GM18498 (cell line): ENCODE measurements around the gene LRRC71.
"Not testable (repeated sequence)": the region's sequence is repeated elsewhere in the genome, so short reads cannot be mapped to it uniquely, and the experiment has no call there.

Experiments
- ATAC-seq: cut with Tn5 transposase; IDR thresholded peaks from one replicate; pipeline ENCODE4 v1.9.1; 2021; ENCODE audit warnings: mild to moderate bottlenecking, moderate library complexity; ENCODE audit not compliant: unreplicated experiment

LRRC71 gene

GRCh38 chr1:156926695-156927094 lies 6.3 kb downstream of the LRRC71 start:
- ATAC-seq: not testable (repeated sequence)

DNA sequence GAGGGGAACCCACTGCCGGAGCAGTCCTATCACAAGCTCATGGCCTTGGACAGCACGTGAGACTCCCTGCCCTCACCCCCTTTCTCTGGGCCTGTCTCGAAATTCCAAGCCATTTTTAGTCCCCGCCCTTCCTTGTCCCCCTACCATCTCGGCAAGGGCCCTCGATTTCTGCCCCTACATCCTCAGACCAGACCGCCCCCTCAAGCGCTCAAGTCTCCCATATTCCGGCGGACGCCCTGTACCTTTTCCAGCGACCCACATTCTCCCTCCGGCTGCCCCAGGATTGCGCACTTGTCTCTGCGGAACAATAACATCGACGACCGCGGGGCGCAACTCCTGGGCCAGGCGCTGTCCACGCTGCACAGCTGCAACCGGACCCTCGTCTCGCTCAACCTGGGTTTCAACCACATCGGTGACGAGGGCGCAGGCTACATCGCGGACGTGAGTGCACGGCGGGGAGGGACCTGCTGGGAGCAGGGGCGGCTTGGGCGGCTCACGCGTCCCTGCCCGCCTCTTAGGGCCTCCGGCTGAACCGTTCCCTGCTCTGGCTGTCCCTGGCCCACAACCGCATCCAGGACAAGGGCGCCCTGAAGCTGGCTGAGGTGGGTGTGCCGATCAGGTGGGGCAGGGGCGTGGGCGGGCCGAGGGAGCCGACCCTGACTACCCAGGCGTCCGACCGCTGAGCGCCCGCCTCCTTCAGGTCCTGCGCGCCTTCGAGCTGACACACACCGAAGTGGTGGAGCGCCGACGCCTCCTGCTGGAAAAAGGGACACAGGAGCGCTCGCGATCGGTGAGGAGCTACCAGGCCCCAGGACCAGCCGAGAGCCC lies 7.0 kb downstream of the LRRC71 start:
- no peak for ATAC-seq

DNA sequence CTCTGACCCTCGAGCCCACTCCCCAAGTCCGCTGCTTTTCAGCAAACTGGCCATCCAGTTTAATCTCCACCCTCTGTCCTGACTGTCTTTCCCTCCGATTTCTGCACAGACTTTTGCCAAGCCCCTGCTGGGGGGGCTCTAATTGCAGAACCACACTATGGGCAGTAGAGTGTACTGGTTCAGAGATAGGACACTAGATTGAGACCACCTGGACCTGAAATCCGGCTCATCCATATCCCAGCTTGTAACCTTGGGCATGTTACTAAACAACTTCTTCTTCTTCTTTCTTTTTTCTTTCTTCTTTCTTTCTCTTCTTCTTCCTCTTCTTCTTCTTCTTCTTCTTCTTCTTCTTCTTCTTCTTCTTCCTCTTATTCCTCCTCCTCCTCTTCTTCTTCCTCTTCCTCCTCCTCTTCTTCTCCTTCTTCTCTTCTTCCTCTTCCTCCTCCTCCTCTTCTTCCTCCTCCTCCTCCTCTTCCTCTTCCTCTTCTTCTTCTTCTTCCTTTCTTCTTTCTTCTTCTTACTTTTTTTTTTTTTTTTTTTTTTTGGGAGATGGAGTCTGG lies 7.7 kb downstream of the LRRC71 start:
- no peak for ATAC-seq

DNA sequence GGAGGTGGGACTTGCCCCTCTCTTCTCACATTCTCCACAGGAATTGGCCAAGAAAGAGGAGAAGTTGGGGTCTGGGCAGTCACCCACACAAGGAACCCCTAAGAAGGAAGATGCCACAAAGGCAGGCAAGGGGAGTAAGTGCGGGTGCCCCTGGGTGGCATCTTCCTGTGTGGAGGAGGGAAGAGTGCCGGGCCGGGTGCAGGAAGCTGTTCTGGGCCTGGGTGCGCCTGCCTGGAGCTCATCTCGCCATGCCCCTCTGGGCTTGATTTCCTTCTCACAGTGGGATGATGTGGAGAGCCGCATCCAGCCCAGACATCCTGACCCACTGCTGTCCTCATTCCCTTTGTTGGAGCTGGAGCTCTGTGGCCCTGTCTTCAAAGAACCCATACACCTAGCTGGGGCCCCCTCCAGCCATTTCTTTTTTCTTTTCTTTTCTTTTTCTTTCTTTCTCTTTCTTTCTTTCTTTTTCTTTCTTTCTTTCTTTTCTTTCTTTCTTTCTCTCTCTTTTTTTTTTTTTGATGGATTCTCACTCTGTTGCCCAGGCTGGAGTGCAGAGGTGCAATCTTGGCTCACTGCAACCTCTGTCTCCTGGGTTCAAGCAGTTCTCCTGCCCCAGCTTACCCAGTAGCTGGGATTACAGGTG lies 9.3 kb downstream of the LRRC71 start:
- no peak for ATAC-seq

DNA sequence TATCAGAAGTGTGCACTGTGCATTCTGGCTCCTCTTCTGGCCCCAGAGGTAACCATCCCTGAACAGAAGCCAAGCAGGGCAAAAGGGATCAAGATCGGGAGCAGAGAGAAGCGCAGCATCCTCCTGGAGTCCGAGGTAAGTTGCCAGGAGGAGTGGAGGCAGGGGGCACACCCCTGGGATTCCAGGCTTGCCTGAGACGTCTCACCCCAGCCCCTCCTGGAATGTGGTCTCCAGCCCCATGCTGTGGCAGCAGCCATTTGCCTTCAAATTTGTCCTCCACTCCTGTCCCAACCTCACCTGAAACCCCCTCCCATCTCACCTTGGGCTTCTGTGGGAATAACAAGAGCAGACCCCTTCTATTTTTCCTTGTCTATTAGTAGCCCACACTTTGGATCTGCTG lies 10.1 kb downstream of the LRRC71 start:
- ATAC-seq: no peak

- no peak for ATAC-seq
Observed at GRCh38 chr1:156931211-156931952, 10.9 kb downstream of the LRRC71 start.

DNA sequence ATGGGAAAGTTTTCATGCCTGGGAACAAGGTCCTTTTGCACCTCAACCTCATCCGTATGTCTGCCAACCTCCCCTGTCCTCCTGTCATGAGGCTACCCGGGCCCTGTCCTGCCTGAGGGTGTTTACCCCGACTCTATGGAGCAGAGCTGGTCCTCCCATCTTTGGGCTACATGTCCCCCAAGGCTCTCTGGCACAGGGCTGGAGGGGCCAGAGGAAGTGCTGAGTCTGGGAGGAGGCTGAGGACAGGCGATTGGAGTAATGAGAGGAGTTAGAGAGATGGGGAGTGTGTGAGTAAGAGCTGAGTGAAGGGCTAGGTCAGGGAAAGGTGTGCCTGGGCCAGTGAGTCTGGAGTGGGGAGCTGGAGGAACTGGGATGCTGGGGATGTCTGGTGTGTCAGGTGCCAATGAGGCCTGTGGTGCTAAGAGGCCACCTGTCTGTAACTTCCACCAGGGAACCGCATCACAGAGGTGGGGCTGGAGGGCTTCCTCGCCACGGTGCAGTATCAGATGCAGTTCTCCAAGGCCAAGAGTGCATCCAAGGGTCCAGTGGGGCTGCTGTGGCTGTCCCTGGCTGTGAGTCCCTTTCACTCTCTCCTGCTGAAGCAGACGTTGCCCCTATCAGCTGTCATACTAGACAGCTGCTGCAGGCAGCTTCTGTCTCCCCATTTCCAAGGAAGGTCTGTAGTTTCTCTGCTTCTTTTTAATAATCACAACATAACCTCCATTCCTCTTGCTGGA lies 11.7 kb downstream of the LRRC71 start:
- ATAC-seq: no peak

DNA sequence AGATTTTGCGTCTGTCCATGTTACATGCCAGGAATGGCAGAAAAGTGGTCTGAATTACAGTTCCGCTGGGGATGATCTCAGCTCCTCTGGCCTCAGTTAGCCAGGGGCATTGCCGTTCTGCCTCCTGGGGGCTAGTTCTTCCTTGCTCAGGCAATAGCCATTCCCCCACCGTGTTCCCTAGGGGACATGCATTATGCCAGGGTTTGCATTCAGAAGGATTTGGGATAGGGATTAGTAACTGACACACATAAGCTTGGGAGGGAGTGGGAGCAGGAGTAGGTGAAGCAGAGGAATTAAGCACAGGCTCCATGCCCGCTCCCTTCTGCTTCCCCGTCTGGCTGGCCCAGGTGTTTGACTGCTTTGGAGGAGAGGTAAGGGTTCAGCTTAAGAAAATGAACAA lies 12.7 kb downstream of the LRRC71 start:
- no peak for ATAC-seq

GRCh38 chr1:156935505-156936128 lies 15.2 kb downstream of the LRRC71 start:
- no peak for ATAC-seq

DNA sequence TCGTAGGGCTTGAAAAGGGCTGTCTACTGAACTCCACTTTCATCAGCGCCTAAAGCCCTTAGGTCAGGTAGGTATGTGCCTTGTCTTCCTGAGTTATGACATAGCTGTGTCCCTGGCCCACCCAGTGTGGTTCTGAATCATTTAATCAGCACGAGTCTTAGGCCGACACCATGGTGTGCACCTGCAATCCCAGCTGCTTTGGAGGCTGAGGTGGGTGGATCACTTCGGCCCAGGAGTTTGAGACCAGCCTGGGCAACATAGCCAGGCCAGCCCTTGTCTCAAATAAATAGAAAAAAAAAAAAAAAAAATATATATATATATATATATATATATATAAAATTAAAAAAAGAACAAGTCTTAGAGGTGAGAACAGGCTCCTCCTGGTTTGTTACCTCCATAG lies 15.8 kb downstream of the LRRC71 start:
- no peak for ATAC-seq

DNA sequence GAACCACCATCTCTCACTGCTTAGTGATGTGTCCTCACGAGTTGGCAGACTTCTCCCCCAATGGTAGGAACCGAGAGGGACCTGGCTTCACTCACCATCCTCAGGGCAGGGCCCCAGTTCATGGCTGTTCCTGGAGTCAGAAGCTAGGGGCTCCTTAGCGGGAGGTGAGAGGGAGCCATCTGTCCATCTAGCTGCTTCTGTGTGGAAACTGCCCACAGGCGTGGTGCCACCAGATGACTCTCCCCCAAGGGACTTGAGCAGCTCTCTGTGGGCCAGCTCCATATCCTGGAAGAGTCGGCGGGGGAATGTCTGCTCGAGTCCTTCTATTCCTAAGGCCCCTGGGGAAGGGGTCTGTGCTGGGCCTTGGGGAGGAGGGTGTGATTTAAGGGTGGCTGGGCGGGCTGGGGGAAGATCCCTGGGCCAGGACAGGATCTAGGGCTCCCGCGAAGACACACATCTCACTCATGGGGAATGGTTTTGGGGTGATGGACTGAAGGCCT lies 16.3 kb downstream of the LRRC71 start:
- ATAC-seq: no peak

DNA sequence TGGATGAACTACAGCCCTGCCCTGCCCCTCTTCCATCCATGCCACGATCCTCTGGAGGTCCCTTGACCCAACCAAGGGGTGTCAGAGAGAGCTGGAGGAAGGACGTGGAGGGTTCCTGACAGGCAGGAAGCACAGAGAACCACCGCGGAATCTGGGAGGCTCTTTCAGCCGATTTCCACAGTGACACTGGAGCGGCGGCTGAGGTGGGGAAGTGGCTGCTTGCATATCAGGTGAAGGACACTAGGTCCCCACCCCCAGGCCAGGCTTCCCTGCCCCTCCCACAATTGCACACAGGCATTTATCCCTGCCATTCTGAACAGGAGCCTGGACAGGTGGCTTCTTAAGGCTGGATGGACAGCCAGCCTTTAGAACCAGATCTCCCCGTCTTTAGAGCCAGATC lies 17.5 kb downstream of the LRRC71 start:
- no peak for ATAC-seq

DNA sequence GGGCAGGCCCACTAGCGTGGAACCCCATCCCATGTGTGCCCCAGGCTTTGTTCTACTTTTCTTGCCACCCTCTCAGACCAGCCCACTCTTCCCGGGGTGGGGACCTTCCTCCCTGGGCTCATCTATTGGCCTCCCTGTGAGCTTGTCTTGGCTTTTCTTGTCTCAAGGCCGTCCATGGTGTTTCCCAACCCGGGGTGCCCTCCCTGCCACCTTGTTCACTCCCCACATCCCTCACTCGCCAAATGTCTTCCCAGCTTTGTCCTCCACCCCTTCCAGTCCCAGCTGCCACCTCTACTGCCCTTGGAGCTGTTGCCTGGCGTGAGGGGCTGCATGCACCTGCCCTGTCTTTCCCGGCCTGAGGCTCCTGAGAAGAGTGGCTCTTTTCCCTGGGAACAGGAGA lies 18.4 kb downstream of the LRRC71 start:
- no peak for ATAC-seq

DNA sequence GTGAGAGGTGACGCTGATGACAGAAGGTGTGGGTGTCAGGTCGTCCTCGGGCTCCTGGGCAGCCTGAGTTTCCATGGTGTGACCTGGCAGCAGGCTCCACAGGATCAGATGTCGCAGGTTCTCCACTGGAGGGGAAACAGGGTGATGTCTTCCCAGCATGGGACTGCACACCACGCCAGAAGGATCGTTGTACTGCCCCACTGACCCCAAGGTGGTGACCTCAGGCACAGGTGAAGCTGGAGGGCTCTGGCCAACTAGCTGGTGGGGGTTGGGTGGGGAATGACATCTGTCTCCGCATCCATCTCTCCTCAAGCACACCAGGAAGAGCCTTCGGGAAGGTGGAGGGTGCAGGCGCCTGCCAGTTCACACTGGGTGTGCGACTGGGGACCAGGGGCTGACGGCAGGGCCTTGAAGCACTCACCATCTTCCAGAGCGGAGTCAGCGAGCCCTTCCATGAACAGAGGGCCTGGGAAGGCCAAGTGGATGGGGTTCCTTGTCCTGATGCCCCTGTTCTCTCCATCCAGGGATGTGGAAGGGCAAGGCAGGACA lies 19.4 kb downstream of the LRRC71 start:
- ATAC-seq: no peak

DNA sequence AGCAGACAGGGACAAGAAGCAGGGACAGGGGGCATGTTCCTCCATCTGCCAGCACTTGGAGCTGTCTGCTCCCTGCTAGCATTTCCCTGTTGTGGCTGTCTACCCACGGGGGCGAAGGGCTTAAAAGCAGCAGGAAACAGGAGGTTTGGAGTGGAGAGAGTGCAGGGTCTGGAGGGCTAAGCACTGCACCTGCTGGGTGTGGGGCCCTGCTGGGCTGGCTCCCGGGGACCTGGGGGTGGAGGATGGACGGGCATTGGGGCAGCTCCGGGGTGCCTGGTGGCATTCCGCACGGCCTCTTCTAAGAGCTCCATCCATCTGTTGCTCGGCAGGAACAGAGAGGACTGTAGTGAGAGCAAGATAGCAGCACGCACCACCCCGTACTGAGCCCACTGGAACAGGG lies 21.2 kb downstream of the LRRC71 start:
- ATAC-seq: no peak

GRCh38 chr1:156942176-156942575 lies 21.7 kb downstream of the LRRC71 start:
- ATAC-seq: no peak

DNA sequence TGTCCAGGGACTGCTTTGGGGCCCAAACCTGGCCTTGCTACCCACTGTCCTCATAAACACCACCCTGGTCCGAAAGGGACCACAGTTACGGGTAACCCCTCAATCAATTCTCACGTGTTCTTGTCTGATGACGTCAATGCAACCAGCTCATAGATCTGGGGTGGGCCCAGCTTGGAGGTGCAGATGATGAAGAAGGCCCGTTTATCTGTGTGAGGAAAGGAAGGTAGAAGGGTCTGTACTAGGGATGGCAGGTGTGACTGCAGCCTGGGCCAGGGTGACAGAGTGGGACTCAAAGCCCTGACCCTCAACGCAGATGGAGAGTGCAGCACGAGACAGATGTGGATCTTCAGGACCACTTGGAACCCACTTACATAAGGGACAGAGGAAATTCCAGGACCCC lies 22.1 kb downstream of the LRRC71 start:
- ATAC-seq: no peak

- ATAC-seq: no peak
Observed at GRCh38 chr1:156943756-156944155, 23.3 kb downstream of the LRRC71 start.

DNA sequence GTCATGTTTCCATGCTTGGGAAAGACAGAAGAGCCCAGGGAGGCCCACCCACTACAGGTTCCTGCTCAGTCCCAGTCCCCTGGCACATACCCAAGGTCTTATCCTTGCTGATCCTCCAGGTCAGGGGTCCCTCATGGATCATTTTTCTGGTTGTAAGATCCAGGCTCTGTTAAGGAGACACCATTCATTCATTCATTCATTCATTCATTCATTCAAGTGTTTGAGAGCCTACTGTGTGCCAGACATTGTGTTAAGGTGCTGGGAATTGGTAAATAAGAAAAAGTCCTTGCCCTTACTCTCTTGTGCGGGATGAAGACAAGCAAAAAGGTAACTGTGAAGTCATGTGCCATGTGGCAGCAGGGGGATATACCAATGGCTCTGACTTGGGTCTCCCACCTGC lies 23.8 kb downstream of the LRRC71 start:
- ATAC-seq: no peak

- no peak for ATAC-seq
Observed at GRCh38 chr1:156944848-156945247, 24.4 kb downstream of the LRRC71 start.
